ENCODE results near the gene UBR3. TPM values are rescaled to one million over a fixed set of nuclear protein-coding genes. Genes with fewer than 3 reads are reported as not detected.
"Not testable (repeated sequence)": the region's sequence is repeated elsewhere in the genome, so short reads cannot be mapped to it uniquely, and the experiment has no call there.

The UBR3 gene
- total RNA-seq, 4 donors from 2014 or later = 87.4 to 101 (median 97.3) TPM

- Histone ChIP-seq H3K4me3 (no peak overlapping the region), H3K36me3 (peaks cover 0 to 37% (median 0%) of the 10 kb centered on the region in 3 donors), H3K9me3 (no peaks in the 10 kb centered on the region), H3K4me1 (peaks cover 0 to 27% (median 0%) of the 10 kb centered on the region in 4 donors), H3K27me3 (no peaks in the 10 kb centered on the region), H3K27ac (no peak overlapping the region)
- TF ChIP-seq CTCF (IDR thresholded peaks at IDR 0.05) (no peak), POLR2A (IDR thresholded peaks at IDR 0.05) (no peak), EP300 (IDR thresholded peaks at IDR 0.05) (no peak)
- DNase-seq (ENCODE audit: low spot score in 2 of 2) = no peak
- WGBS, 2 donors = 87 to 92% methylated on average over 3 of the region's 3 CpGs
These were observed 68.2 kb downstream of the UBR3 start for GRCh38 chr2:169895294-169895985.

GRCh38 chr2:169897834-169898233, 70.6 kb downstream of the UBR3 start:
- TF ChIP-seq POLR2A (IDR thresholded peaks at IDR 0.05) = no peak
- TF ChIP-seq CTCF (IDR thresholded peaks at IDR 0.05) = no peak
- no peak for TF ChIP-seq EP300 (IDR thresholded peaks at IDR 0.05)
- no peak overlapping the region for H3K4me3 ChIP-seq
- no peaks in the 10 kb centered on the region for H3K27me3 ChIP-seq
- peaks cover 0 to 46% (median 0%) of the 10 kb centered on the region in 3 donors for H3K36me3 ChIP-seq
- H3K27ac ChIP-seq = no peak overlapping the region
- no peaks in the 10 kb centered on the region for H3K9me3 ChIP-seq
- peaks cover 0 to 14% (median 0%) of the 10 kb centered on the region in 4 donors for H3K4me1 ChIP-seq
- no peak for DNase-seq (ENCODE audit: low spot score in 2 of 2)

GRCh38 chr2:169900103-169900502, 72.8 kb downstream of the UBR3 start:
- H3K36me3 ChIP-seq = peaks cover 0 to 46% (median 0%) of the 10 kb centered on the region in 3 donors
- WGBS, 2 donors = 92 to 94% methylated on average over 4 of the region's 4 CpGs
- H3K9me3 ChIP-seq; H3K4me1 ChIP-seq; H3K4me3 ChIP-seq; H3K27ac ChIP-seq; H3K27me3 ChIP-seq; DNase-seq (ENCODE audit: low spot score in 2 of 2): not testable (repeated sequence)

- Histone ChIP-seq H3K4me3 (no peak overlapping the region), H3K27ac (no peak overlapping the region), H3K4me1 (peaks cover 0 to under 1% (median 0%) of the 10 kb centered on the region in 4 donors), H3K9me3 (no peaks in the 10 kb centered on the region), H3K36me3 (peaks cover 0 to 42% (median 0%) of the 10 kb centered on the region in 3 donors), H3K27me3 (no peaks in the 10 kb centered on the region)
- WGBS, 2 donors = 92 to 95% methylated on average over 3 of the region's 3 CpGs
- TF ChIP-seq CTCF (IDR thresholded peaks at IDR 0.05) (no peak), EP300 (IDR thresholded peaks at IDR 0.05) (no peak), POLR2A (IDR thresholded peaks at IDR 0.05) (no peak)
- no peak for DNase-seq (ENCODE audit: low spot score in 2 of 2)
These were observed 73.4 kb downstream of the UBR3 start for GRCh38 chr2:169900686-169901085.

GRCh38 chr2:169906731-169907130, 79.5 kb downstream of the UBR3 start:
- WGBS, 2 donors = 77 to 85% methylated on average over 2 of the region's 2 CpGs
- H3K36me3 ChIP-seq = peaks cover 0 to 32% (median 0%) of the 10 kb centered on the region in 3 donors
- no peaks in the 10 kb centered on the region for H3K27me3 ChIP-seq
- no peaks in the 10 kb centered on the region for H3K9me3 ChIP-seq
- TF ChIP-seq CTCF (IDR thresholded peaks at IDR 0.05) (no peak), POLR2A (IDR thresholded peaks at IDR 0.05) (no peak), EP300 (IDR thresholded peaks at IDR 0.05) (no peak)
- H3K4me1 ChIP-seq = no peaks in the 10 kb centered on the region
- H3K27ac ChIP-seq = no peak overlapping the region
- no peak overlapping the region for H3K4me3 ChIP-seq
- DNase-seq (ENCODE audit: low spot score in 2 of 2) = no peak
